Vagina (tissue), 2 donors: ENCODE measurements around the gene LRRC4B.

Experiments
- POLR2A ChIP-seq, 2 donors: fragments of 450-650 bp; IDR thresholded peaks; one replicate each; pipeline ENCODE4 v1.6.1; 2017; ENCODE audit warnings: antibody characterized with exemption in 2 of 2, mild to moderate bottlenecking in 2 of 2, moderate library complexity in 2 of 2
- POLR2AphosphoS5 ChIP-seq, 2 donors: sonication (generic); formaldehyde crosslinking; IDR thresholded peaks; one replicate each; pipeline ENCODE4 v1.9.0; 2017; ENCODE audit warnings: antibody characterized with exemption in 2 of 2, mild to moderate bottlenecking in 2 of 2, low read depth in 1 of 2; ENCODE audit not compliant: insufficient read depth in 1 of 2
- TF ChIP-seq, protein P1 (sequence below), 3 experiments: fragments of 450-650 bp in 2 of 3; fragments of 200-600 bp in 1 of 3; sonication (generic) in 1 of 3; IDR thresholded peaks; one replicate each; pipeline ENCODE4 v1.5.1; 2017 to 2019; ENCODE audit warnings: antibody characterized with exemption in 3 of 3, mild to moderate bottlenecking in 2 of 3, moderate library complexity in 2 of 3

DNA sequence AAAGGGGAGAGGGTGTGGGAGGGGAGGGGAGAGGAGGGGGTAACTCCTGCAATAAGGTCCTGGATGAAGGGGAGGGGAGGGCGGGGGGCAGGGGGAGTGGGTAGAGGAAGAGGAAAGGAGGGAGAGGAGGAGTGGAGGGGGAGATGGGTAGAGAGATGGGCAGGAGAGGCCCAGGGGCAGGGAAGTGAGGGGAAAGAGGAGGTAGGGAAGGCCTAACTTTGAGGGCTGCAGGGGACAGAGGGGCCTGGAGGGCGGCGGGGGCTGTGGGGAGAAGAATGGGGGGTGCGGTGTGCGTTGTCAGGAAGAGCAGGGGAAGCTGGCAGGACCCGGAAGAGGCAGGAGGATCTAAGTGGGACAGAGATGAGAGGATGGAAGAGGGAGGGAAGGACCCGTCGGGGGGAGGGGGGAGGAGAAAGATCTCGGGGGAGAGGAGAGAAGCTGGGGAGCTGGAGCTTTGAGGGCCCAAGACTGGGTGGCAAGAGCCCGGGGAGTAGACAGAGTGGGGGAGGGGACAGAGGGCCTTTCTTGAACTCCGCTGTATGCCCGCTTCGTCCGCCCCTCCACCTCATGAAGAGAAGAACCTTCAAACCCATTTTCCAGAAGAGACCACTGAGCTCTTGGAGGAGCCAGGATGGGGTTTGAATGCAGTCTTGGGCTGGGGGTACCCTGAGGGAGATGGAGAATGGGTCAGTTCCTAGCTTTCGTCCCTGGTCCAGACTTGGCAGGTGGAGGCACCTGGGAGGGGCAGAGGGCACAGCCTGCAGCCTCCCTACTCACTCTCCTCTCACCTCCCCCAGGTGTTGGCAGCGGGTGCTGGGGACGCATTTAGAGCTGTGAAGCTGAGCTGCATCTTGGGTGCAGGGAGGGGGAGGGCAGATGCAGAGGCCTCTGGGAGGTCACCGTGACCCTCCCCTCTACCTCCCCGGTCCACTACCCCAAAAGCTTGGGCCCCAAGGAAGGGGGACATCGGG, 778 bp upstream of the LRRC4B start:
- TF ChIP-seq, protein P1, sequence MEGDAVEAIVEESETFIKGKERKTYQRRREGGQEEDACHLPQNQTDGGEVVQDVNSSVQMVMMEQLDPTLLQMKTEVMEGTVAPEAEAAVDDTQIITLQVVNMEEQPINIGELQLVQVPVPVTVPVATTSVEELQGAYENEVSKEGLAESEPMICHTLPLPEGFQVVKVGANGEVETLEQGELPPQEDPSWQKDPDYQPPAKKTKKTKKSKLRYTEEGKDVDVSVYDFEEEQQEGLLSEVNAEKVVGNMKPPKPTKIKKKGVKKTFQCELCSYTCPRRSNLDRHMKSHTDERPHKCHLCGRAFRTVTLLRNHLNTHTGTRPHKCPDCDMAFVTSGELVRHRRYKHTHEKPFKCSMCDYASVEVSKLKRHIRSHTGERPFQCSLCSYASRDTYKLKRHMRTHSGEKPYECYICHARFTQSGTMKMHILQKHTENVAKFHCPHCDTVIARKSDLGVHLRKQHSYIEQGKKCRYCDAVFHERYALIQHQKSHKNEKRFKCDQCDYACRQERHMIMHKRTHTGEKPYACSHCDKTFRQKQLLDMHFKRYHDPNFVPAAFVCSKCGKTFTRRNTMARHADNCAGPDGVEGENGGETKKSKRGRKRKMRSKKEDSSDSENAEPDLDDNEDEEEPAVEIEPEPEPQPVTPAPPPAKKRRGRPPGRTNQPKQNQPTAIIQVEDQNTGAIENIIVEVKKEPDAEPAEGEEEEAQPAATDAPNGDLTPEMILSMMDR (IDR thresholded peaks at IDR 0.05), result no peak
- no peak for TF ChIP-seq POLR2A (IDR thresholded peaks at IDR 0.05)
- no peak for TF ChIP-seq POLR2AphosphoS5 (IDR thresholded peaks at IDR 0.05; ENCODE audit: insufficient read depth in 1 of 2, low read depth in 1 of 2)
